Esophagus squamous epithelium (tissue), 4 donors: ENCODE data around the gene TPSB2.
"Not testable (repeated sequence)": the region's sequence is repeated elsewhere in the genome, so short reads cannot be mapped to it uniquely, and the experiment has no call there.

ENCODE experiments used
- POLR2A ChIP-seq, 4 donors: fragments of 450-650 bp; IDR thresholded peaks; one replicate each; pipeline ENCODE4 v1.6.1; 2017; ENCODE audit warnings: antibody characterized with exemption in 4 of 4, mild to moderate bottlenecking in 4 of 4, moderate library complexity in 3 of 4
- TF ChIP-seq, protein P1 (sequence below), 6 experiments: fragments of 450-650 bp in 4 of 6; fragments of 200-600 bp in 2 of 6; sonication (generic) in 2 of 6; IDR thresholded peaks; one replicate each; pipeline ENCODE4 v1.5.1; 2016 to 2019; ENCODE audit warnings: antibody characterized with exemption in 6 of 6, mild to moderate bottlenecking in 4 of 6, moderate library complexity in 4 of 6

DNA sequence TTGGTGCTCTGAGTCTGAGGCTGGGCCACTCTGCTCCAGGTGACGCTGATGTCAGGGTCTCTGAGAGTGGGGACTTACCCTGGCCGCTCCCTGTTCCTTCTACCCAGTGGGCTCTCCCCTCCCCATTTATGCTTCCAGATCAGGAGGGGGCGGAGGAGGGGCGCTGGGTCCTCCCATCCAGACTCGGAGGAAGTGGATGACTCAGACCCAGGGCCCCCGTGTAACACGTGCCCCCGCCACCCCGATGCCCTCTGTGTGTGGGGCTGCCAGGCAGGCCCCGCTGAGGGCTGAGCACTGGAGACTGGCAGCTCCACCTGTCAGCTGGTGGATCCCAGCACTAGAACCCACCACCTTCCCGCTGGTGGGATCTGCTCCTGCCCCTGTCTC, at the start of gene TPSB2:
- TF ChIP-seq POLR2A (IDR thresholded peaks at IDR 0.05): not testable (repeated sequence)
- TF ChIP-seq, protein P1, sequence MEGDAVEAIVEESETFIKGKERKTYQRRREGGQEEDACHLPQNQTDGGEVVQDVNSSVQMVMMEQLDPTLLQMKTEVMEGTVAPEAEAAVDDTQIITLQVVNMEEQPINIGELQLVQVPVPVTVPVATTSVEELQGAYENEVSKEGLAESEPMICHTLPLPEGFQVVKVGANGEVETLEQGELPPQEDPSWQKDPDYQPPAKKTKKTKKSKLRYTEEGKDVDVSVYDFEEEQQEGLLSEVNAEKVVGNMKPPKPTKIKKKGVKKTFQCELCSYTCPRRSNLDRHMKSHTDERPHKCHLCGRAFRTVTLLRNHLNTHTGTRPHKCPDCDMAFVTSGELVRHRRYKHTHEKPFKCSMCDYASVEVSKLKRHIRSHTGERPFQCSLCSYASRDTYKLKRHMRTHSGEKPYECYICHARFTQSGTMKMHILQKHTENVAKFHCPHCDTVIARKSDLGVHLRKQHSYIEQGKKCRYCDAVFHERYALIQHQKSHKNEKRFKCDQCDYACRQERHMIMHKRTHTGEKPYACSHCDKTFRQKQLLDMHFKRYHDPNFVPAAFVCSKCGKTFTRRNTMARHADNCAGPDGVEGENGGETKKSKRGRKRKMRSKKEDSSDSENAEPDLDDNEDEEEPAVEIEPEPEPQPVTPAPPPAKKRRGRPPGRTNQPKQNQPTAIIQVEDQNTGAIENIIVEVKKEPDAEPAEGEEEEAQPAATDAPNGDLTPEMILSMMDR (IDR thresholded peaks at IDR 0.05): not testable (repeated sequence)
